OCI-LY7 (cell line): ENCODE results near the gene PCDHGA12.
"Not testable (repeated sequence)": the region's sequence is repeated elsewhere in the genome, so short reads cannot be mapped to it uniquely, and the experiment has no call there.

Source experiments
- CTCF ChIP-seq: fragments of 200-600 bp; sonication (generic); conservative IDR thresholded peaks from 2 replicates; pipeline ENCODE4 v1.5.1; 2014; ENCODE audit warnings: mild to moderate bottlenecking, antibody characterized with exemption, low read length, moderate library complexity, mixed read lengths
- EZH2phosphoT487 ChIP-seq: fragments of 200-600 bp; sonication (generic); IDR thresholded peaks from 2 replicates; pipeline ENCODE4 v1.6.1; 2018; ENCODE audit warnings: low read depth, borderline replicate concordance, mild to moderate bottlenecking, mixed run types, antibody characterized with exemption, low read length, moderate library complexity, mixed read lengths

GRCh38 chr5:141407790-141408505 lies 22.4 kb upstream of the PCDHGA12 start, which contains the start of gene PCDHGB6:
- not testable (repeated sequence) for TF ChIP-seq CTCF, EZH2phosphoT487
